K562 (cell line): ENCODE data around the gene PFKL. TPM values are rescaled to one million over a fixed set of nuclear protein-coding genes. Genes with fewer than 3 reads are reported as not detected.

Experiments
- BCL6 ChIP-seq: fragments of 250-450 bp; sonication (Bioruptor Pico); IDR thresholded peaks from 2 replicates; pipeline ENCODE4 v1.4.0; 2020
- CCNT2 ChIP-seq: IDR thresholded peaks from 2 replicates; pipeline ENCODE4 v1.6.1; 2011; ENCODE audit warnings: borderline replicate concordance, low read depth, mild to moderate bottlenecking, moderate library complexity, mixed read lengths, low read length; ENCODE audit not compliant: insufficient read length; ENCODE audit errors: extremely low read depth
- CEBPB ChIP-seq: fragments of 450-650 bp; IDR thresholded peaks from 2 replicates; pipeline ENCODE4 v1.6.1; 2016; ENCODE audit warnings: missing genetic modification characterization, missing compliant biosample characterization
- ELF2 ChIP-seq: fragments of 250-450 bp; sonication (Bioruptor Pico); IDR thresholded peaks from 2 replicates; pipeline ENCODE4 v1.5.0; 2021; ENCODE audit warnings: mild to moderate bottlenecking
- FIP1L1 ChIP-seq: fragments of 200-400 bp; formaldehyde crosslinking; IDR thresholded peaks from 2 replicates; pipeline ENCODE4 v1.6.1; 2018; ENCODE audit warnings: mild to moderate bottlenecking, low read depth, low read length; ENCODE audit not compliant: poor library complexity, severe bottlenecking
- L3MBTL2 ChIP-seq: fragments of 450-650 bp; IDR thresholded peaks from 2 replicates; pipeline ENCODE4 v1.6.1; 2016; ENCODE audit warnings: mild to moderate bottlenecking, moderate library complexity
- MAX ChIP-seq: sonication (generic); formaldehyde crosslinking; IDR thresholded peaks from 2 replicates; pipeline ENCODE4 v1.9.0; 2022; ENCODE audit warnings: mild to moderate bottlenecking, missing genetic modification reagents
- MCM7 ChIP-seq, 2 experiments: fragments of 450-650 bp; IDR thresholded peaks; 2 replicates each; pipeline ENCODE4 v1.6.1; 2016 to 2018
- MED1 ChIP-seq: sonication (generic); formaldehyde crosslinking; IDR thresholded peaks from 2 replicates; pipeline ENCODE4 v1.8.1; 2023; ENCODE audit warnings: missing genetic modification reagents, borderline replicate concordance
- NFE2 ChIP-seq: IDR thresholded peaks from 2 replicates; pipeline ENCODE4 v1.6.1; 2014; ENCODE audit warnings: antibody characterized with exemption, low read depth
- NFIX ChIP-seq: fragments of 250-450 bp; sonication (Bioruptor Pico); IDR thresholded peaks from 2 replicates; pipeline ENCODE4 v1.4.0; 2020; ENCODE audit warnings: low read depth, mild to moderate bottlenecking, moderate library complexity
- NR2C2 ChIP-seq, 2 experiments: fragments of 200-800 bp in 1 of 2; sonication (Bioruptor generic) in 1 of 2; sonication (generic) in 1 of 2; formaldehyde crosslinking in 1 of 2; IDR thresholded peaks; 2 replicates each; pipeline versions ENCODE4 v1.6.1 to v1.8.0; 2016 to 2022; ENCODE audit warnings: mild to moderate bottlenecking in 1 of 2, missing compliant biosample characterization in 1 of 2, missing genetic modification characterization in 1 of 2, missing genetic modification reagents in 1 of 2
- RBM22 ChIP-seq: fragments of 200-400 bp; formaldehyde crosslinking; IDR thresholded peaks from 2 replicates; pipeline ENCODE4 v1.6.1; 2018; ENCODE audit warnings: low read length, low read depth; ENCODE audit not compliant: poor library complexity, severe bottlenecking
- SP1 ChIP-seq: sonication (generic); formaldehyde crosslinking; IDR thresholded peaks from 2 replicates; pipeline ENCODE4 v1.8.1; 2022; ENCODE audit warnings: mild to moderate bottlenecking, missing genetic modification reagents
- UBTF ChIP-seq, 2 experiments: IDR thresholded peaks; 2 replicates each; pipeline ENCODE4 v1.6.1; 2012; ENCODE audit warnings: improper control_type of control experiment in 2 of 2, low read depth in 2 of 2, low read length in 2 of 2, borderline replicate concordance in 1 of 2
- ZKSCAN1 ChIP-seq: fragments of 150-350 bp; IDR thresholded peaks from 2 replicates; pipeline ENCODE4 v1.6.1; 2016; ENCODE audit warnings: low read depth, low read length
- ZNF121 ChIP-seq: sonication (generic); formaldehyde crosslinking; conservative IDR thresholded peaks from 2 replicates; pipeline ENCODE4 v1.8.0; 2022; ENCODE audit warnings: missing genetic modification reagents
- ZNF263 ChIP-seq: sonication (generic); formaldehyde crosslinking; IDR thresholded peaks from 2 replicates; pipeline ENCODE4 v1.8.0; 2022; ENCODE audit warnings: mild to moderate bottlenecking, missing genetic modification reagents, borderline replicate concordance
- polyA plus RNA-seq, 8 experiments: library from polyadenylated mRNA; depleted of rRNA in 4 of 8; stranded (reverse) in 5 of 8; unstranded in 3 of 8; fragments of >200 nt; fragmentation: Nextera tagmentation in 2 of 8; fragmentation: Illumina TruSeq in 1 of 8; extraction: Ambion mirVana in 2 of 8; extraction: Trizol in 1 of 8; gene quantifications; 2 replicates each; pipeline versions ENCODE4 v1.2.1 to v1.2.3, GENCODE V29; 2011 to 2014; ENCODE audit warnings: inconsistent platforms in 1 of 8, missing spikeins in 1 of 8
- total RNA-seq, 7 experiments: library from RNA; depleted of rRNA in 6 of 7; stranded (reverse); fragments of >200 nt in 6 of 7; fragmentation: Illumina TruSeq in 2 of 7; extraction: Trizol in 2 of 7; gene quantifications; 2 replicates each; pipeline versions ENCODE4 v1.2.1 to v1.2.3, GENCODE V29; 2011 to 2021; ENCODE audit warnings: low replicate concordance in 1 of 7
- TF ChIP-seq, protein P1 (sequence below): sonication (generic); formaldehyde crosslinking; IDR thresholded peaks from 2 replicates; pipeline ENCODE4 v1.5.0; 2020; ENCODE audit warnings: missing genetic modification reagents
- TF ChIP-seq, protein P2 (sequence below): sonication (generic); formaldehyde crosslinking; IDR thresholded peaks from 2 replicates; pipeline ENCODE4 v1.8.0; 2022; ENCODE audit warnings: mild to moderate bottlenecking, missing genetic modification reagents
- TF ChIP-seq, protein P3 (sequence below): IDR thresholded peaks from 2 replicates; pipeline ENCODE4 v1.6.1; 2014; ENCODE audit warnings: antibody characterized with exemption

Gene PFKL
- total and polyA plus RNA-seq, 9 of the 15 experiments (the other 6 are each of a cell fraction or from before 2014, with no cell fraction given), result 1.1 to 124 (median 45.6) TPM

GRCh38 chr21:44299458-44300261, at the start of gene PFKL (continued):
- TF ChIP-seq CCNT2 (peak; percentile 61), MED1 (CRISPR knock-in tag) (no peak), ZNF121 (CRISPR knock-in tag) (peak; percentile 4; the same call in 1 of the 2 replicates), BCL6 (CRISPR knock-in tag) (no peak), ELF2 (CRISPR knock-in tag) (peak; percentile 38; the same call in 1 of the 2 replicates), NFE2 (no peak), MCM7 (IDR thresholded peaks at IDR 0.05) (no peak), ZNF263 (peak; percentile 91), NFIX (CRISPR knock-in tag) (no peak), NR2C2 (CRISPR knock-in tag; IDR thresholded peaks at IDR 0.05) (0 out of 2 replicates have a peak, but pooled peaks have one; percentile 26), NR2C2 (tag; IDR thresholded peaks at IDR 0.05) (no peak), CEBPB (tag) (no peak), ZKSCAN1 (no peak), RBM22 (no peak), FIP1L1 (peak; percentile 63), MAX (CRISPR knock-in tag) (peak; percentile 67), UBTF (IDR thresholded peaks at IDR 0.05; ENCODE audit: borderline replicate concordance in 1 of 2, low read depth in 2 of 2, low read length in 2 of 2) (peak in 1 of 2 experiments; percentile 39; a peak in 1 of 4 replicates), L3MBTL2 (peak; percentile 92), SP1 (CRISPR knock-in tag) (peak; percentile 55)
- TF ChIP-seq, protein P1, sequence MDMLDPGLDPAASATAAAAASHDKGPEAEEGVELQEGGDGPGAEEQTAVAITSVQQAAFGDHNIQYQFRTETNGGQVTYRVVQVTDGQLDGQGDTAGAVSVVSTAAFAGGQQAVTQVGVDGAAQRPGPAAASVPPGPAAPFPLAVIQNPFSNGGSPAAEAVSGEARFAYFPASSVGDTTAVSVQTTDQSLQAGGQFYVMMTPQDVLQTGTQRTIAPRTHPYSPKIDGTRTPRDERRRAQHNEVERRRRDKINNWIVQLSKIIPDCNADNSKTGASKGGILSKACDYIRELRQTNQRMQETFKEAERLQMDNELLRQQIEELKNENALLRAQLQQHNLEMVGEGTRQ (CRISPR knock-in tag), result no peak
- TF ChIP-seq, protein P2, sequence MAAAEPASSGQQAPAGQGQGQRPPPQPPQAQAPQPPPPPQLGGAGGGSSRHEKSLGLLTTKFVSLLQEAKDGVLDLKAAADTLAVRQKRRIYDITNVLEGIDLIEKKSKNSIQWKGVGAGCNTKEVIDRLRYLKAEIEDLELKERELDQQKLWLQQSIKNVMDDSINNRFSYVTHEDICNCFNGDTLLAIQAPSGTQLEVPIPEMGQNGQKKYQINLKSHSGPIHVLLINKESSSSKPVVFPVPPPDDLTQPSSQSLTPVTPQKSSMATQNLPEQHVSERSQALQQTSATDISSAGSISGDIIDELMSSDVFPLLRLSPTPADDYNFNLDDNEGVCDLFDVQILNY (CRISPR knock-in tag), result 0 out of 2 replicates have a peak, but pooled peaks have one; percentile 32
- TF ChIP-seq, protein P3, sequence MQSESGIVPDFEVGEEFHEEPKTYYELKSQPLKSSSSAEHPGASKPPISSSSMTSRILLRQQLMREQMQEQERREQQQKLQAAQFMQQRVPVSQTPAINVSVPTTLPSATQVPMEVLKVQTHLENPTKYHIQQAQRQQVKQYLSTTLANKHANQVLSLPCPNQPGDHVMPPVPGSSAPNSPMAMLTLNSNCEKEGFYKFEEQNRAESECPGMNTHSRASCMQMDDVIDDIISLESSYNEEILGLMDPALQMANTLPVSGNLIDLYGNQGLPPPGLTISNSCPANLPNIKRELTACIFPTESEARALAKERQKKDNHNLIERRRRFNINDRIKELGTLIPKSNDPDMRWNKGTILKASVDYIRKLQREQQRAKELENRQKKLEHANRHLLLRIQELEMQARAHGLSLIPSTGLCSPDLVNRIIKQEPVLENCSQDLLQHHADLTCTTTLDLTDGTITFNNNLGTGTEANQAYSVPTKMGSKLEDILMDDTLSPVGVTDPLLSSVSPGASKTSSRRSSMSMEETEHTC, result 0 out of 2 replicates have a peak, but pooled peaks have one; percentile 3
